ENCODE measurements around the gene ARHGAP21.

GRCh38 chr10:24645022-24645421, 78.7 kb downstream of the ARHGAP21 start:
- no peak for TF ChIP-seq CTCF (IDR thresholded peaks at IDR 0.05)
- TF ChIP-seq POLR2A (IDR thresholded peaks at IDR 0.05), result no peak

All from heart left ventricle (tissue), 13 donors.